ENCODE results near the gene CUL4B. TPM values are rescaled to one million over a fixed set of nuclear protein-coding genes. Genes with fewer than 3 reads are reported as not detected.
"Not testable (repeated sequence)": the region's sequence is repeated elsewhere in the genome, so short reads cannot be mapped to it uniquely, and the experiment has no call there.

Gene CUL4B
- total RNA-seq, 3 donors from 2014 or later: 20.6 to 23.3 (median 21.5) TPM

GRCh38 chrX:120560405-120560841 is 339 bp downstream of the CUL4B start:
- H3K4me1 Mint-ChIP-seq (ENCODE audit: low read depth): peaks cover 27% of the 10 kb centered on the region
- ATAC-seq: peak; percentile 49 to 55
- peaks cover 2% of the 10 kb centered on the region for H3K36me3 Mint-ChIP-seq (ENCODE audit: insufficient read depth)
- peak; percentile 20 for DNase-seq
- H3K4me3 Mint-ChIP-seq: peak overlapping the region; percentile 95
- no peaks in the 10 kb centered on the region for H3K9me3 Mint-ChIP-seq
- H3K27me3 Mint-ChIP-seq (ENCODE audit: low read depth): no peaks in the 10 kb centered on the region

- Mint-ChIP-seq H3K9me3 (no peaks in the 10 kb centered on the region), H3K4me1 (ENCODE audit: low read depth) (peaks cover 29% of the 10 kb centered on the region), H3K4me3 (peak overlapping the region; percentile 95), H3K27me3 (ENCODE audit: low read depth) (no peaks in the 10 kb centered on the region), H3K36me3 (ENCODE audit: insufficient read depth) (peaks cover 2% of the 10 kb centered on the region)
- ATAC-seq (no peak), DNase-seq (no peak)
Observed at GRCh38 chrX:120559804-120560203, 958 bp downstream of the CUL4B start.

- DNase-seq: no peak
- no peak for ATAC-seq
- Mint-ChIP-seq H3K27me3 (ENCODE audit: low read depth) (no peaks in the 10 kb centered on the region), H3K36me3 (ENCODE audit: insufficient read depth) (peaks cover 2% of the 10 kb centered on the region), H3K9me3 (no peaks in the 10 kb centered on the region), H3K4me1 (ENCODE audit: low read depth) (peaks cover 25% of the 10 kb centered on the region), H3K4me3 (no peak overlapping the region)
Observed at GRCh38 chrX:120556251-120556650, 4.5 kb downstream of the CUL4B start.

- Mint-ChIP-seq H3K9me3 (no peaks in the 10 kb centered on the region), H3K27me3 (ENCODE audit: low read depth) (no peaks in the 10 kb centered on the region), H3K4me3 (no peak overlapping the region), H3K36me3 (ENCODE audit: insufficient read depth) (peaks cover 6% of the 10 kb centered on the region), H3K4me1 (ENCODE audit: low read depth) (peaks cover 17% of the 10 kb centered on the region)
- DNase-seq (no peak), ATAC-seq (peak; percentile 96 to 98)
Observed at GRCh38 chrX:120549483-120550452, 11.0 kb downstream of the CUL4B start.

- H3K4me1 Mint-ChIP-seq (ENCODE audit: low read depth): peaks cover 3% of the 10 kb centered on the region
- H3K27me3 Mint-ChIP-seq (ENCODE audit: low read depth): no peaks in the 10 kb centered on the region
- H3K4me3 Mint-ChIP-seq: no peak overlapping the region
- no peak for ATAC-seq
- no peak for DNase-seq
- H3K9me3 Mint-ChIP-seq: no peaks in the 10 kb centered on the region
- peaks cover 18% of the 10 kb centered on the region for H3K36me3 Mint-ChIP-seq (ENCODE audit: insufficient read depth)
Observed at GRCh38 chrX:120536061-120536460, 24.7 kb downstream of the CUL4B start.

GRCh38 chrX:120534413-120535205 is 26.2 kb downstream of the CUL4B start:
- no peaks in the 10 kb centered on the region for H3K9me3 Mint-ChIP-seq
- no peak for ATAC-seq
- H3K36me3 Mint-ChIP-seq (ENCODE audit: insufficient read depth): peaks cover 20% of the 10 kb centered on the region
- H3K4me1 Mint-ChIP-seq (ENCODE audit: low read depth): peaks cover 3% of the 10 kb centered on the region
- no peak overlapping the region for H3K4me3 Mint-ChIP-seq
- H3K27me3 Mint-ChIP-seq (ENCODE audit: low read depth): no peaks in the 10 kb centered on the region
- no peak for DNase-seq

- no peaks in the 10 kb centered on the region for H3K9me3 Mint-ChIP-seq
- DNase-seq (no peak), ATAC-seq (no peak)
- H3K27me3 Mint-ChIP-seq (ENCODE audit: low read depth): no peaks in the 10 kb centered on the region
- peaks cover 10% of the 10 kb centered on the region for H3K36me3 Mint-ChIP-seq (ENCODE audit: insufficient read depth)
- no peak overlapping the region for H3K4me3 Mint-ChIP-seq
- H3K4me1 Mint-ChIP-seq (ENCODE audit: low read depth): no peaks in the 10 kb centered on the region
Observed at GRCh38 chrX:120522820-120523219, 37.9 kb downstream of the CUL4B start.

- peaks cover 3% of the 10 kb centered on the region for H3K36me3 Mint-ChIP-seq (ENCODE audit: insufficient read depth)
- no peaks in the 10 kb centered on the region for H3K27me3 Mint-ChIP-seq (ENCODE audit: low read depth)
- ATAC-seq (no peak), DNase-seq (no peak)
- no peaks in the 10 kb centered on the region for H3K9me3 Mint-ChIP-seq
- no peaks in the 10 kb centered on the region for H3K4me1 Mint-ChIP-seq (ENCODE audit: low read depth)
- no peak overlapping the region for H3K4me3 Mint-ChIP-seq
Observed at GRCh38 chrX:120517936-120518335, 42.8 kb downstream of the CUL4B start.

GRCh38 chrX:120514236-120514635 is 46.5 kb downstream of the CUL4B start:
- Mint-ChIP-seq H3K4me1 (ENCODE audit: low read depth) (no peaks in the 10 kb centered on the region), H3K4me3 (no peak overlapping the region), H3K9me3 (no peaks in the 10 kb centered on the region), H3K36me3 (ENCODE audit: insufficient read depth) (no peaks in the 10 kb centered on the region), H3K27me3 (ENCODE audit: low read depth) (no peaks in the 10 kb centered on the region)
- no peak for DNase-seq
- no peak for ATAC-seq

GRCh38 chrX:120512627-120513026 is 48.1 kb downstream of the CUL4B start:
- DNase-seq: no peak
- Mint-ChIP-seq H3K9me3 (no peaks in the 10 kb centered on the region), H3K4me1 (ENCODE audit: low read depth) (no peaks in the 10 kb centered on the region), H3K27me3 (ENCODE audit: low read depth) (no peaks in the 10 kb centered on the region), H3K4me3 (no peak overlapping the region), H3K36me3 (ENCODE audit: insufficient read depth) (no peaks in the 10 kb centered on the region)
- ATAC-seq: no peak

GRCh38 chrX:120512222-120512621 is 48.5 kb downstream of the CUL4B start:
- no peaks in the 10 kb centered on the region for H3K9me3 Mint-ChIP-seq
- H3K27me3 Mint-ChIP-seq (ENCODE audit: low read depth): no peaks in the 10 kb centered on the region
- no peak for ATAC-seq
- H3K36me3 Mint-ChIP-seq (ENCODE audit: insufficient read depth): no peaks in the 10 kb centered on the region
- H3K4me1 Mint-ChIP-seq (ENCODE audit: low read depth): no peaks in the 10 kb centered on the region
- DNase-seq: no peak
- H3K4me3 Mint-ChIP-seq: no peak overlapping the region

GRCh38 chrX:120504569-120504968 is 56.2 kb downstream of the CUL4B start:
- no peak for ATAC-seq
- H3K4me1 Mint-ChIP-seq (ENCODE audit: low read depth): no peaks in the 10 kb centered on the region
- no peak for DNase-seq
- H3K4me3 Mint-ChIP-seq: no peak overlapping the region
- no peaks in the 10 kb centered on the region for H3K36me3 Mint-ChIP-seq (ENCODE audit: insufficient read depth)
- no peaks in the 10 kb centered on the region for H3K9me3 Mint-ChIP-seq
- H3K27me3 Mint-ChIP-seq (ENCODE audit: low read depth): no peaks in the 10 kb centered on the region

- Mint-ChIP-seq H3K9me3 (no peaks in the 10 kb centered on the region), H3K4me1 (ENCODE audit: low read depth) (peaks cover 2% of the 10 kb centered on the region), H3K27me3 (ENCODE audit: low read depth) (no peaks in the 10 kb centered on the region), H3K4me3 (no peak overlapping the region), H3K36me3 (ENCODE audit: insufficient read depth) (no peaks in the 10 kb centered on the region)
- ATAC-seq (no peak), DNase-seq (no peak)
Observed at GRCh38 chrX:120499301-120500072, 61.3 kb downstream of the CUL4B start.

- H3K36me3 Mint-ChIP-seq (ENCODE audit: insufficient read depth); H3K9me3 Mint-ChIP-seq; ATAC-seq; H3K27me3 Mint-ChIP-seq (ENCODE audit: low read depth); DNase-seq; H3K4me3 Mint-ChIP-seq: not testable (repeated sequence)
- H3K4me1 Mint-ChIP-seq (ENCODE audit: low read depth): peaks cover 22% of the 10 kb centered on the region
Observed at GRCh38 chrX:120490119-120490518, 70.6 kb downstream of the CUL4B start.
